ENCODE data around the gene PRR11.

GRCh38 chr17:59105852-59106462, 49.6 kb upstream of the PRR11 start:
- TF ChIP-seq CTCF (IDR thresholded peaks at IDR 0.05) (no peak), POLR2A (IDR thresholded peaks at IDR 0.05) (no peak)

Measured in ovary (tissue), 3 donors.